DMS 273 (cell line): Measurements from ENCODE around the gene MLH3.

Source experiments
- DNase-seq: peaks from one replicate; lab custom pipeline; 2025; ENCODE audit not compliant: unreplicated experiment; lab: John Stamatoyannopoulos, UW

The MLH3 gene

DNA sequence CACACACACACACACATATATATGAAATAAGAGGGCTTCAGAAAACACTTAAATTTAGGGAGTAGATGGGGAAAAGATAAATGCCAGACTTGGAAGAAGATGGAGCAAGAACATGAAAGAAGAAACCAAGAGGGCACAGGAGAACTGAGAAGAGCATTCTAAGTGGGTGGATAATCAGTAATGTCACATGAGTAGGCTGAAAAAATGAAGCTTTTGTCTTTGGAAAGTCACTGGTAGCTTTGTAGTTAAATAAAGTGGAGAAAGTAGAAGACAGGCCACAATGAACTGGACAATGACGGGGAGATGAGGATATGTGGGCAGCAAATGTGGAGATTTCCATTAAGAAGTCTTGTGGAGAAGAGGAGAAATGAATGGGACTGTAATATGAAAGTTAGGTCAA, 15.9 kb upstream of the MLH3 start:
- no peak for DNase-seq

DNA sequence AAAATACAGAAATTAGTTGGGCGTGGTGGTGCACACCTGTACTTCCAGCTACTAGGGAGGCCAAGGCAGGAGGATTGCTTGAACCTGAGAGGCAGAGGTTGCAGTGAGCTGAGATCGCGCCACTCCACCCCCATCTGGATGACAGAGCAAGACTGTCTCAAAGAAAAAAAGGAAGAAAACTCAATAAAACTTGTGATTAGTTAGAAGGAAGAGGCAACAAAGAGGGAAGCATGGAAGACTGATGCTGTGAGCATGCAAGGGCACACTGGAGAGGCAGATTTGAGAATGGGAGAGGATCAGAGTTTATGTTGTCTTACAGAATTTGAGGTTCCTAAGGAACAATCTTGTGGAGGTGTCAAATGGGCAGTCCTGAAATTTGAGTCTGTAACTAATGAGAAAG, 15.4 kb upstream of the MLH3 start:
- DNase-seq: no peak

DNA sequence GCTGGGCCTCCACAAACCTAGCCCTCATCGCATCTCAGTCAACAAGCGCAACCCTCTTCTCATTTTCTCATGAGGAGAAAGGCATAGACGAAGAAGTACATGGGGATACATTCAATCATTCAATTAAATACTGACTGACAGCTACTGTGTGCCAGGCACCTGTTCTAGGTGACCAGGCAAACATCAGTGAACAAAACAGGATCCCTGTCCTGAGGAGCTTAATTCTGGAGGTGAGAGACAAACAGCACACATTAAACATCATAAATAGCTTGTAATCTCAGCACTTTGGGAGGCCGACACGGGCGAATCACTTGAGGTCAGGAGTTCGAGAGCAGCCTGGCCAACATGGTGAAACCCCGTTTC, 12.9 kb upstream of the MLH3 start:
- no peak for DNase-seq

DNA sequence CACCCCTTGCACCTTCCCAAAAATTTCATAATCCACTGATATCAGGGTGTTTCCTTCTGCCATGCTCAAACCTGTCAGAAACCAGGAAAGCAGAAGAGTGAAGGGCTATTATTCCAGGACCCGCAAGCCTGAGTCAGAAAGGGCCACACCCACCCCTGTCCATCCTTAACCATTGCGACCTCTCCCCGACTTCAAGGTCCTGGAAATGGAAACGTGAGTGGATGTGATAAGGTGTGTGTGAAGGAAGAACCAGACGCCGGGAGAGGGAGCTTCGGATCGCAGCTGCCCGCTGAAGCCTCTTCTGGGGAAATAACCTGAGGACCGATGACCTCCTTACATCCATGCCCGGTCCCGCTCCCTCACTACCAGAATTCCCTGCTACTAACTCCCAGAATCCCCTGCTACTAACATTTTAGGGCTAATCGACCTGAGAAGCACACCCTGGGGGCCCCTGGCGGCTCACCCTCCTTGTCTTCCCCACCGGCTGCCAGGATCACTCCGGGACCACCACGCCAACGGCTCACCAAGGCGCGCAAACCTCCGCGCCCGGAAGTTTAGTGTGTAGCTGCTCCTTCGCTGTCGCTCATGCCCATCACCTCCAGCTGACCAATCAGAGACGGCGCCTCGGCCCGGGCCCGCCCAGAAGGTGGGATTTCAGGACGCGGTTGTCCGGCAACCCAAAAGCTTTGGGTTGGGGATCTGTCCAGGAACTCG, 12.4 kb upstream of the MLH3 start, which contains the start of gene ACYP1:
Gene ACYP1, minus strand, starts transcription at position 534 of the 714 bp plus-strand sequence. Its CDS starts 471 bp downstream, at position 63.
- DNase-seq: peak; percentile 97

GRCh38 chr14:75063013-75063412, 11.7 kb upstream of the MLH3 start:
- no peak for DNase-seq

GRCh38 chr14:75060420-75060819, 9.2 kb upstream of the MLH3 start:
- no peak for DNase-seq

- DNase-seq: no peak
Observed at GRCh38 chr14:75059642-75060041, 8.4 kb upstream of the MLH3 start.

DNA sequence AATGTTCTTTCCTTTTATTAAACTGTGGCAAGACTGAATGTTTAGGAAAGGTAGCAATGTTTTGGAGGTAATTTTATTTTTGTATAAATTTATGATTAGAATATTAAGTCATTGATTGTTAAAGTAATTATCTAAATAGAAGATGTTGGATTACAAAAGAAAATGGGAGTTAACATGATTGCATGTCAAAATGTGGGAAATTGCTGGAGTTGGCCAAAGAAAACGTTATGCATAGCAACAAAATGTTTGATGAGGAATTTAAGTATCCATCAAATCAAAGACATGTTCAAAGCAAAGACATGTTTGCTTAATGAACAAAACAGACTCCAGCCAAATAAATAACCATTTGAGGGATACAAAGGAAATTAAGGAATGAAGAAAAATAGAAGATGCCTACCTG, 3.2 kb upstream of the MLH3 start:
- no peak for DNase-seq

DNA sequence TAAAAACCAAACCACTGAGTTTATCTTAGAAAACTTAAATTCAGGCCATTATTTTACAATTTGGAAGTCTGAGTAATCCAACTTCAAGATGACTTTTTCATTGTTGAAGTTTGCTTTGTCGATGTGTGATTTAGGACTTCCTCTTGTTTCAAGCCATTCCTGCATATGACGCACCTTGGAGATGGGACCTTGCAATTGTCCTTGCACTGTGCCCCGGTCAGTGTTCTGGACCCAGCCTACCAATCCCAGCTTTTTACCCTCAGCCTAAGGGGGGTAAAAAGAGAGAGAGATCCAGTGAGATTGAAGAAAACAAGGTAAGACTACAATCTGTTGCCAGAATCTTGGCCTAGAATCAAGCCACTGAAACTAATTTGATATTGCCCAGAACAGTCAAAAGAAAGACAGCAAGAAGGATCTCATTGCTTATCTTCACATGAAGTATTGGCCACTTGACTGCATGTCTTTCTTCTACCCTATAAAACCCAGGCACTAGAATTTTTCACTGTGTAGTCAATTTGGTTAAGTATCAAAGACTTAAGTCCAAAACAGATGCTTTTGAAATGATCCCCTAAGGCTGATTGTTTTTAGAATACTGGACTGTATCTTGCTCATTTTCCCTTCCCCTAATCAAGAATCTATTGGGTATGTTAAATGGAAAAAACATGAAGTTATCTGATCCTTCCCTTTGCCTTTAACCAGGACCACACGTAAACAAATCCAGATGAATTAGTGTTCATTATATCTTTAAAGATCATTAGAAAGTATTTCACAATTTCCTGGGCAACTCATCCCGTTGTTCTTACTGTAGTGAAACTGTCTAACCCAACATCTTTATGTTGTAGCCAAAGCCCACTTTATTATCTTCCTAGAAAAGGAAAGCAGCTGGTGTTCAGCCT, 2.4 kb upstream of the MLH3 start:
- no peak for DNase-seq

DNA sequence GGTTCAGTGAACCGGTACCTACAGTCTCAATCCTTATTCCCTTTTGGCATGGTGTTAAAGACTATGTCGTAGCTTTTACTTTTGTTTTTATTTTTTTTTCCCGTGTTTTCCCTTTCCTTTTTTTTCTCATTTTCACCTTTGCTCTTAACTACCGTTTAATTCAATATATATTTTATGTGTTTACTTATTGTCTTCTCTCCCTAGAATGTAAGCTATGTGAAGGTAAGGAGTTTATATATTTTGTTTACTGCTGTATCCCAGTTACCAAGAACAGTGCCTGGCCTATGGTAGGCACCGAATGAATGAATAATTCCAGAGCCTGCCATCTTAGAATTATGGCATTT, 261 bp upstream of the MLH3 start:
- DNase-seq: no peak

DNA sequence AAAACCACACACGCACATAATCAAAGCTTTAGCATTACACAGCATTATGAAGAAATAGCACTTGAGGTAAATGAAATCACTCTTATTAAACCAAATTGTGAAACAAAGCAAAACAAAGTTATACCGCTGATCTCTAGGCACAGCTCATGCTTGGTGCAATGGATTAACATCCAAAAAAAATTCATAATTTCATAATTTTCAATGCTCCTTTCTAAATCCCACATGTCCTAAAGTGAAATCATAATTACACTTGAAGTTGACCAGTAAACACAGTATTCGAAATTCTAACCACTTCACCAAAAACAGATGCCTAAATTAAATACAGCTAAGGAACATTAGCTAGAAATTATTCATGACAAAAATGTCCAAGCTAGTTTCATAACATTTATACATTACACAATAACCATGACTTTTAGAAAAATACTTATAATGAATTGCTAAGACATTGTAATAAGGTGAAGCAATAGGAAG, 1.5 kb downstream of the MLH3 start:
- DNase-seq: no peak

- no peak for DNase-seq
Observed at GRCh38 chr14:75049136-75049535, 2.1 kb downstream of the MLH3 start.

- no peak for DNase-seq
Observed at GRCh38 chr14:75048101-75048500, 3.2 kb downstream of the MLH3 start.

- no peak for DNase-seq
Observed at GRCh38 chr14:75047506-75047905, 3.8 kb downstream of the MLH3 start.

DNA sequence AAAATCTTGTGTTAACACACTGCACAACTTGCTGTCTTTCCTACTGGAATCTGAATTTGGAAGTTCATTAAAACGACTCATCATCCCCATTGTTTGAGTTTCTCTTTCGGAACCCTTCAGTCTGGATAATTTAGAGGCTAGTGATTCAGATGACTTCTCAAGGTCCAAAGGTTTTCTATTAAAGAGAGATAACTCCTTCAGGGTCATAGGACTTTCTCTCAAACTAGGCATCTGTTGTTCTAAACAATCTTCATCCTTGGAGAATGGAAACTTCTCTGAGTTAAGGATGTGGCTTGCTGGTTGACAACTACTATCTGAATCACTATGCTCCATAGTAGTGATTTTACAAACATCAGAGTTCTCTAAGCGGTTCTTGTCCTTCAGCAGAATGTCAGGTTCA, 4.4 kb downstream of the MLH3 start:
- DNase-seq: no peak

GRCh38 chr14:75046275-75046674, 5.0 kb downstream of the MLH3 start:
- DNase-seq: no peak

DNA sequence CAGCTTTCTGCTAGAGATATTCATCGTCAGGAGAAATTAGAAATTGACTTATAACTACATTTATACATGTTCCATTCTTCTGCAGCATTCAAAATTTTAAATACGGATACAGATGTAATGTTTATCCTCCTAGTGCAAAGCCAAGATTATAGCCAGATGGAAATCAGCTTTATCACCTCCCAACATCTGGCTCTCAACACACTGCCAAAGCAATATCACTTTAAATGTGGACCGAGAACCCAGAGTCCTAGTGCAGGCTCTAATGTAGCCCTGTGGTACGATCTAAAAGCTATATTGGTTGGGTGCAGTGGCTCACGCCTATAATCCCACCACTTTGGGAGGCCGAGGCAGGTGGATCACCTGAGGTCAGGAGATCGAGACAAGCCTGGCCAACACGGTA, 6.5 kb downstream of the MLH3 start:
- DNase-seq: peak; percentile 89

- DNase-seq: peak; percentile 84
Observed at GRCh38 chr14:75044322-75044721, 6.9 kb downstream of the MLH3 start.

GRCh38 chr14:75042035-75042434, 9.2 kb downstream of the MLH3 start:
- peak; percentile 88 for DNase-seq

GRCh38 chr14:75041613-75042012, 9.7 kb downstream of the MLH3 start:
- no peak for DNase-seq

GRCh38 chr14:75040959-75041358, 10.3 kb downstream of the MLH3 start:
- no peak for DNase-seq

DNA sequence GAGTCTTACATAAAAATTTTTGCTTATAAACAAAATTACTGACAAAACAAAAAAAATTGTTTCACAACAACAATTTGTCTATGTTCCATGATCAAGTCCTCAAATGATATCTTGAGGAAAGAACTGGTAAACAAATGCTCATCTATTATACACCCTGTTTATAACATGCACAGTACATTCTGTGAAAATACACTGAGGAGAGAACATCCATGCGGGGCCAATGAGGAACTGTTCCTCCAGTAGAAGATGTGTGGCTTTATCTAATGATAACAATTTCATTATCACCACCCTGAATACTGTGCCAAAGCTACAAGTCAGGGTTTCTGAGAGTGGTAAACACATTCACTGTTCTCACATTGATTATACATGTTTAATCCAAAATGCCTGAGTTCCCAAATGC, 10.8 kb downstream of the MLH3 start:
- no peak for DNase-seq
